ENCODE data around the gene TSPYL4.

The TSPYL4 gene

GRCh38 chr6:116221067-116221466 is 32.8 kb downstream of the TSPYL4 start:
- in situ Hi-C loops (cut with MboI; ENCODE audit: low sequenced_read_pairs, unreplicated experiment) = no loop called here
- TF ChIP-seq CTCF (IDR thresholded peaks at IDR 0.05; ENCODE audit: borderline replicate concordance, control extremely low read depth, extremely low read depth, insufficient read depth, missing control alignments) = no peak
- DNase-seq (ENCODE audit: low spot score) = no peak

- no peak for TF ChIP-seq CTCF (IDR thresholded peaks at IDR 0.05; ENCODE audit: borderline replicate concordance, control extremely low read depth, extremely low read depth, insufficient read depth, missing control alignments)
- in situ Hi-C loops (cut with MboI; ENCODE audit: low sequenced_read_pairs, unreplicated experiment) = no loop called here
- DNase-seq (ENCODE audit: low spot score) = no peak
These were observed 35.0 kb downstream of the TSPYL4 start for GRCh38 chr6:116218866-116219265.

DNA sequence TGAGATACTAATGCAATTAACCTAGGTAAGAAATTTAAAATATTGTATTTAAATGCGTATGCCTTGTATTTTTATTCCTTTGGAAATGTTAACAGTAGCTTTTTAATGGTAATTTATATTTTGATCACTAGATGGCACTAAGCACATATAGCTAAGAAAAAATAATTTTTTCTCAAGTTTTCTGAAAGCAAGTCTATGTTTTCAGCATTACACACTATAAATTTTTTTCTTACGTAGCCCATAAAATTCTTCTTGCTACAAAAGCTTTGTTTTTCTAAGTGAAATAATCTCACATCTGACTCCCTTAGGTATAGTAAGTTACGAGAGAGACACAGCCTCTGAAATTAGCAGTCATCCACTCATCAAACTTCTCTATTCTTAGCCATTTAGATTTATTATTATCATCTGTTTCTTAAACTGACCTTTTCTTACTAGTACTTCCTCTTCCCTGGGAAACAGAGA is 35.7 kb downstream of the TSPYL4 start:
- no peak for DNase-seq (ENCODE audit: low spot score)
- TF ChIP-seq CTCF (IDR thresholded peaks at IDR 0.05; ENCODE audit: borderline replicate concordance, control extremely low read depth, extremely low read depth, insufficient read depth, missing control alignments) = peak; percentile 12
- in situ Hi-C loops (cut with MboI; ENCODE audit: low sequenced_read_pairs, unreplicated experiment) = no loop called here

DNA sequence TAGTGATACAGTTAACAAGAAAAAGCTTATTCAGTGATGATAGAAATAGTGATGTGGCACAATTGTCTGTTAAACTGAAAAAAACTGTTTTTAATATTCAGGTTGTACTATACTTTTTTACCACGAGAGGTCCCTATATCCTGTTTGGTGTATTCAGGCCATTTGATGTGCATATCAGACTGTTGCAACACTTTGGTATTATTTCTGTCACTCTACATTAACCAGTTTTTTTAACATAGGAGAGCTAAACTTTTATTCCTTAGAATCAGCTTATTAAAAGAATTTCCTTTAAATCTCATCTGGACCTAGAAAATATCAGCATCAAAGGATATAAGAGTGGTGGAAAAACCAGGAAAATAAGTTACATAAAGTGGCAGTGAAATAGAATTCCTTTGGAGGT is 36.8 kb downstream of the TSPYL4 start:
- in situ Hi-C loops (cut with MboI; ENCODE audit: low sequenced_read_pairs, unreplicated experiment) = no loop called here
- TF ChIP-seq CTCF (IDR thresholded peaks at IDR 0.05; ENCODE audit: borderline replicate concordance, control extremely low read depth, extremely low read depth, insufficient read depth, missing control alignments) = peak; percentile 6
- DNase-seq (ENCODE audit: low spot score) = peak; percentile 6

- DNase-seq (ENCODE audit: low spot score) = no peak
- in situ Hi-C loops (cut with MboI; ENCODE audit: low sequenced_read_pairs, unreplicated experiment) = no loop called here
- no peak for TF ChIP-seq CTCF (IDR thresholded peaks at IDR 0.05; ENCODE audit: borderline replicate concordance, control extremely low read depth, extremely low read depth, insufficient read depth, missing control alignments)
These were observed 38.5 kb downstream of the TSPYL4 start for GRCh38 chr6:116215414-116215813.

DNA sequence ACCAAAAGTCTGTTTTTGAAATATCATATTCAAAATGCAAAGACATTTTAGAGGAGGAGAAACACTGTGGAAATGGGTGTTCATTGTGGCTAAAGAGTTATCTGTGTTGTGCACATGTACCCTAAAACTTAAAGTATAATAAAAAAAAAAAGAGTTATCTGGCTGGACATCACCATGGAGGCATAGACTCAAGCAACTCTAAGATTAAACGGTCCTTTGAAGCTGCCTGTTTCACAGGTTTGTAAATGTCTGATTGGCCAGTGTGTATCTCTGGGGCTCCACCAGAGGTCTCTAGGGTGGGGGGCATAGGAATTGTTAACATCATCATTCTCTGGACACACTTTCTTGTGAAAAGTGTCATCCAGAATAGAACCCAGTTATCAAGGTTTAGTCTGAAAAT is 39.2 kb downstream of the TSPYL4 start:
- in situ Hi-C loops (cut with MboI; ENCODE audit: low sequenced_read_pairs, unreplicated experiment) = no loop called here
- no peak for DNase-seq (ENCODE audit: low spot score)
- TF ChIP-seq CTCF (IDR thresholded peaks at IDR 0.05; ENCODE audit: borderline replicate concordance, control extremely low read depth, extremely low read depth, insufficient read depth, missing control alignments) = no peak
